Endodermal cell (in vitro differentiated cells): ENCODE measurements around the gene ZBTB7C. TPM values are rescaled to one million over a fixed set of nuclear protein-coding genes. Genes with fewer than 3 reads are reported as not detected.

Experiments
- DNase-seq: peaks from one replicate; pipeline ENCODE4 v3.0.0-alpha.2; 2017
- H3K27ac ChIP-seq: 2 replicates; pipeline ENCODE4 v1.5.1; 2013; ENCODE audit warnings: mild to moderate bottlenecking, low read depth, low read length, moderate library complexity
- H3K27me3 ChIP-seq: 2 replicates; pipeline ENCODE4 v1.6.1; 2013; ENCODE audit warnings: mild to moderate bottlenecking, low read length, moderate library complexity; ENCODE audit not compliant: insufficient read depth, control insufficient read depth, poor library complexity, severe bottlenecking
- H3K36me3 ChIP-seq: 2 replicates; pipeline ENCODE4 v1.7.0; 2013; ENCODE audit warnings: mild to moderate bottlenecking, low read length, moderate library complexity; ENCODE audit not compliant: control insufficient read depth, insufficient read depth
- H3K4me1 ChIP-seq: one replicate; pipeline ENCODE4 v1.7.0; 2013; ENCODE audit warnings: low read length; ENCODE audit not compliant: control insufficient read depth, insufficient read depth
- H3K4me3 ChIP-seq: 2 replicates; pipeline ENCODE4 v1.5.1; 2013; ENCODE audit warnings: mild to moderate bottlenecking, low read length, moderate library complexity
- H3K9ac ChIP-seq: 2 replicates; pipeline ENCODE4 v1.6.1; 2013; ENCODE audit warnings: mild to moderate bottlenecking, low read length, moderate library complexity; ENCODE audit not compliant: poor library complexity, severe bottlenecking; ENCODE audit errors: extremely low read depth
- H3K9me3 ChIP-seq: 2 replicates; pipeline ENCODE4 v1.6.1; 2013; ENCODE audit warnings: mild to moderate bottlenecking, low read length, moderate library complexity; ENCODE audit not compliant: control insufficient read depth
- H3K27ac Mint-ChIP-seq: 2 replicates; pipeline ENCODE4 v1.8.0; 2020; ENCODE audit warnings: mixed read lengths
- H3K27me3 Mint-ChIP-seq: 2 replicates; pipeline ENCODE4 v1.8.0; 2021; ENCODE audit warnings: mild to moderate bottlenecking, mixed read lengths; ENCODE audit not compliant: insufficient read depth
- H3K36me3 Mint-ChIP-seq: 2 replicates; pipeline ENCODE4 v1.8.0; 2020; ENCODE audit warnings: low read depth, mixed read lengths
- H3K4me1 Mint-ChIP-seq: 2 replicates; pipeline ENCODE4 v1.8.0; 2020; ENCODE audit warnings: mixed read lengths
- H3K4me3 Mint-ChIP-seq: 2 replicates; pipeline ENCODE4 v1.8.0; 2020; ENCODE audit warnings: mild to moderate bottlenecking, moderate library complexity, mixed read lengths
- H3K9me3 Mint-ChIP-seq: 2 replicates; pipeline ENCODE4 v1.8.0; 2020; ENCODE audit warnings: mild to moderate bottlenecking, mixed read lengths
- WGBS, 2 experiments: methylation state at CpG; one replicate each; pipeline versions ENCODE4 v1.1.5 to v1.1.7; 2013; ENCODE audit warnings: missing lambda C conversion rate in 2 of 2, mixed read lengths in 1 of 2; ENCODE audit not compliant: insufficient coverage in 1 of 2, insufficient read length in 1 of 2; 5-methylcytosine and 5-hydroxymethylcytosine counted together
- total RNA-seq, 2 donors: library from RNA; stranded (reverse); fragmentation: NEBNext Ultra II Directional in 1 of 2; extraction: Animal tissue kit (Norgen Biotek cat#: 25700) in 1 of 2; gene quantifications; 2 replicates in 1 of 2; 3 replicates in 1 of 2; pipeline ENCODE4 v1.2.1, GENCODE V29; 2021
- TF ChIP-seq, protein P1 (sequence below): fragments of 200-600 bp; sonication (generic); conservative IDR thresholded peaks from 2 replicates; pipeline ENCODE4 v1.5.0; 2021; ENCODE audit warnings: antibody characterized with exemption, mild to moderate bottlenecking

The ZBTB7C gene
- total RNA-seq, 2 donors from 2014 or later = 0.31 to 0.62 TPM

DNA sequence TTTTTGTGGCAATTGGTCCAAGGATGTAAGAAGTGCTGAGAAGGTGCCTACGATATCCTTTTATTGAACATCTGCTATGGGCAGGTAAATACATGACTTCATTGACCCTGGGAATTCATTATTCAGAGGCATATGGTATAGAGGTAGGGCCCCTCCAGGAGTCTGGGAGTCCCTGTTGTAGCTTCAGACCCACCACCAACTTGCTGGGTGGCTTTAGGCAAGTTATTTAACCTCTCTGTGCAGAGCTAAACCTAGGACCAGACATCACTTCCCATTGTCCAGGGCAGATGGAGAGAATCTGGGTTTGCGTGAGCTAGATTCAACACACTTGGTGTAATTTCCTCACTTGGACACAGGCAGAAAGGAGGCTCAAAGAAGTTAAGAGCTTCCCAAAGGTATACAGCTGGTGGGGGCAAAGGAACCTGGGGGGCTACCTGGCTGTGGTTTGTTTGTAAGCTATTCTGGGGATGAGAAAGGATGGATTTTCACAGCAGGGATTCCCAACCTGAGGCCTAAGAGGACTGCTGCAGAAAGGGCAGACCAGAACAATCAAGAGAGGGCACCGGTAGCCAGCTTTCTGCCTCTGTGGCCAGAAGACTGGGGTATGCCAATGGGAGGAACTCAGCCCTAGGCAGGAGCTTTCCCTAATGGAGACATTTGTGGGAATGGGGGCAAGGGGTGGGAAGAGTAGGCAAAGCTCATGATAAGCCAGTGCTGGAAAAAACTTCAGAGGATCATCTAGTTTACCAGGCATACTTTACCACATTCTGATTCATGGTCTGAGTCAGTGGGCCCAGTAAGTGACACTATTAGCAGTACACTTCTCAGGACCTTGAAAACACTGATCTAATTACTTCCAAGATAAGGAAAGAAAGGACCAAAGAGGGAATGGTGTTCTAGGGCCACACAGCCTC is 376.1 kb downstream of the ZBTB7C start:
- H3K4me3 Mint-ChIP-seq = no peak overlapping the region
- no peak overlapping the region for H3K27ac ChIP-seq
- H3K9me3 ChIP-seq = no peaks in the 10 kb centered on the region
- H3K4me3 ChIP-seq = no peak overlapping the region
- no peaks in the 10 kb centered on the region for H3K36me3 Mint-ChIP-seq
- no peaks in the 10 kb centered on the region for H3K9me3 Mint-ChIP-seq
- H3K27me3 Mint-ChIP-seq = no peaks in the 10 kb centered on the region
- H3K27me3 ChIP-seq = no peaks in the 10 kb centered on the region
- TF ChIP-seq, protein P1, sequence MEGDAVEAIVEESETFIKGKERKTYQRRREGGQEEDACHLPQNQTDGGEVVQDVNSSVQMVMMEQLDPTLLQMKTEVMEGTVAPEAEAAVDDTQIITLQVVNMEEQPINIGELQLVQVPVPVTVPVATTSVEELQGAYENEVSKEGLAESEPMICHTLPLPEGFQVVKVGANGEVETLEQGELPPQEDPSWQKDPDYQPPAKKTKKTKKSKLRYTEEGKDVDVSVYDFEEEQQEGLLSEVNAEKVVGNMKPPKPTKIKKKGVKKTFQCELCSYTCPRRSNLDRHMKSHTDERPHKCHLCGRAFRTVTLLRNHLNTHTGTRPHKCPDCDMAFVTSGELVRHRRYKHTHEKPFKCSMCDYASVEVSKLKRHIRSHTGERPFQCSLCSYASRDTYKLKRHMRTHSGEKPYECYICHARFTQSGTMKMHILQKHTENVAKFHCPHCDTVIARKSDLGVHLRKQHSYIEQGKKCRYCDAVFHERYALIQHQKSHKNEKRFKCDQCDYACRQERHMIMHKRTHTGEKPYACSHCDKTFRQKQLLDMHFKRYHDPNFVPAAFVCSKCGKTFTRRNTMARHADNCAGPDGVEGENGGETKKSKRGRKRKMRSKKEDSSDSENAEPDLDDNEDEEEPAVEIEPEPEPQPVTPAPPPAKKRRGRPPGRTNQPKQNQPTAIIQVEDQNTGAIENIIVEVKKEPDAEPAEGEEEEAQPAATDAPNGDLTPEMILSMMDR = no peak
- WGBS, 2 experiments = 94 to 96% methylated on average over 3 of the region's 3 CpGs
- H3K27ac Mint-ChIP-seq = no peak overlapping the region
- no peak overlapping the region for H3K9ac ChIP-seq
- H3K36me3 ChIP-seq = no peaks in the 10 kb centered on the region
- peaks cover 9% of the 10 kb centered on the region for H3K4me1 ChIP-seq
- peak; percentile 39 for DNase-seq
- peaks cover 14% of the 10 kb centered on the region for H3K4me1 Mint-ChIP-seq

DNA sequence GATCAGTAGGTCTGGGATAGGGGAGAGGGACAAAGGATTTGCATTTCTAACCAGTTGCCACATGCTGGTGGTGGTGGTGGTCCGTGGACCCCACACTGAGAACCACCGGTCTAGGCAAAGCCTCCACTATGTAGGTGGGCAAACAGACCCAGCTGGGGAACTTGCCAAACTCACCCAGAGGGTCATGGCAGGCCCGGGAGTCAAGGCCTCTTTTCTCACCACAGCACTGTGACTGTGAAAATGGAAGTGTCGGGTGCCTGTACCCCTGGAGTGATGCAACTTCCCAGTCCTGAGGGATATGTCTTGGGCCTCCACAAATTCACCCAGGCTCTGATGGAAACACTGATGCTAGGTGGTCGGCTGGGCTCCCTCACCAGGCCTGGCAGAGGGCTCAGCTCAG is 377.5 kb downstream of the ZBTB7C start:
- H3K27ac ChIP-seq = no peak overlapping the region
- H3K4me3 Mint-ChIP-seq = no peak overlapping the region
- 20 to 78% methylated on average over 1 to 5 of the region's 5 CpGs for WGBS, 2 experiments
- peaks cover 9% of the 10 kb centered on the region for H3K4me1 ChIP-seq
- peak; percentile 40 for DNase-seq
- no peaks in the 10 kb centered on the region for H3K27me3 ChIP-seq
- no peaks in the 10 kb centered on the region for H3K36me3 ChIP-seq
- H3K4me3 ChIP-seq = no peak overlapping the region
- H3K9me3 ChIP-seq = no peaks in the 10 kb centered on the region
- TF ChIP-seq, protein P1 = no peak
- no peaks in the 10 kb centered on the region for H3K36me3 Mint-ChIP-seq
- H3K27ac Mint-ChIP-seq = peak overlapping the region; percentile 21
- no peaks in the 10 kb centered on the region for H3K9me3 Mint-ChIP-seq
- H3K4me1 Mint-ChIP-seq = peaks cover 22% of the 10 kb centered on the region
- H3K27me3 Mint-ChIP-seq = no peaks in the 10 kb centered on the region
- no peak overlapping the region for H3K9ac ChIP-seq

DNA sequence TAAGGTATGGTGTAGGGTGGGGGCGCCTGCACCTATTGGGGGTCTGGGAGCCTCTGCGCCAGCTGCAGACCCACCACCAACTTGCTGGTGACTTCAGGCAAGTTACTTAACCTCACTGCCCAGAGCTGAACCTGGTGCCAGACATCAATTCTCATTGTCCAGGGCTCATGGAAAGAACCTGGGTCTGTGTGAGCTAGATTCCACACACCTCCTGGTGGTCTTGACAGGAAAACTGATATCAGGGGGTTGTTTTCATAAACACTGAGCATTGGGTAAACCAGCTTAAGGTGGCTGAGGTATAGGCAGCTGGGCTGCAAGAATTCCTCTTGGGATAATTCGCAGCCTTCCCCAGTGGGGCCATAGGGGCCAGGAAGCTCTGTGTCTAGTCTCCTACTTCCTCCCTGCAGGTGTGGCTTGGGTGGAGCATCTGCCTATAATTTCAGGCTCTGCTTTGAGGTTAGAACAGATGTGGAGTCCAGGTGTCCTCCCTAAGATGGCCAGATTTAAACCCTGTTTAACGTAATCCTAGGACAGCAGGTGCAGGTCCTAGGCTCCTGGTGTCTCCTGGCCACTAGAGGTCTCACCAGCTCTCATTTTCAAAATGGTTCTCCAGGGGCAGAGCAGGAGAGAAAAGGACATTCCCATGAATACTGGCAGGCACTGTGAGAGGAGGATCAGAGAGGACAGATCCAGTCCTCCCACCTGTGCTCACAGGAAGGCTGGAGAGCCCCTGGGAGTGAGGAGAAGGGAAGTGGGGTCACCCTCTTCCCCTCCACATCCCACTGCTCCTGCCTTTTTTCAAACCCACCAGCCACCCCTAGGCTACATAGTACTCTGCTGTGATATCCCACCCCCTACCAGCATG is 378.3 kb downstream of the ZBTB7C start:
- H3K27ac Mint-ChIP-seq = peak overlapping the region; percentile 21
- WGBS, 2 experiments = 81 to 100% methylated on average over 1 to 4 of the region's 4 CpGs
- TF ChIP-seq, protein P1 = peak; percentile 89
- DNase-seq = peak; percentile 87
- peaks cover 9% of the 10 kb centered on the region for H3K4me1 ChIP-seq
- H3K9ac ChIP-seq = no peak overlapping the region
- H3K9me3 Mint-ChIP-seq = no peaks in the 10 kb centered on the region
- no peaks in the 10 kb centered on the region for H3K27me3 Mint-ChIP-seq
- H3K4me3 Mint-ChIP-seq = no peak overlapping the region
- no peaks in the 10 kb centered on the region for H3K36me3 ChIP-seq
- H3K36me3 Mint-ChIP-seq = no peaks in the 10 kb centered on the region
- no peak overlapping the region for H3K27ac ChIP-seq
- no peaks in the 10 kb centered on the region for H3K27me3 ChIP-seq
- no peaks in the 10 kb centered on the region for H3K9me3 ChIP-seq
- H3K4me1 Mint-ChIP-seq = peaks cover 22% of the 10 kb centered on the region
- H3K4me3 ChIP-seq = no peak overlapping the region
